Adrenal gland (tissue), 12 donors: ENCODE measurements around the gene PACSIN2. TPM values are rescaled to one million over a fixed set of nuclear protein-coding genes. Genes with fewer than 3 reads are reported as not detected.
A peak's percentile ranks its signal among the peaks of the same experiment; 100 is the strongest.

Source experiments
- DNase-seq, 7 donors: peaks; one replicate each; pipeline ENCODE4 v3.0.0-alpha.2; 2019 to 2020
- H3K27ac ChIP-seq, 5 donors: fragments of 200-600 bp; sonication (generic) in 4 of 5; 1 replicate in 3 of 5; 2 replicates in 2 of 5; pipeline versions ENCODE4 v1.5.1 to v1.8.0; 2016 to 2020; ENCODE audit warnings: mild to moderate bottlenecking in 1 of 5
- H3K27me3 ChIP-seq: fragments of 200-600 bp; 2 replicates; pipeline ENCODE4 v1.8.0; 2021
- H3K36me3 ChIP-seq, 2 donors: fragments of 200-600 bp; replicated peaks in 1 of 2; 1 replicate in 1 of 2; 2 replicates in 1 of 2; pipeline versions ENCODE4 v1.5.1 to v1.8.0; 2018 to 2022
- H3K4me1 ChIP-seq, 2 donors: fragments of 200-600 bp; replicated peaks in 1 of 2; 1 replicate in 1 of 2; 2 replicates in 1 of 2; pipeline versions ENCODE4 v1.5.1 to v1.8.0; 2018 to 2021
- H3K4me3 ChIP-seq, 4 donors: fragments of 200-600 bp; sonication (generic) in 3 of 4; one replicate each; pipeline ENCODE4 v1.5.1; 2016 to 2018
- H3K9me3 ChIP-seq, 3 donors: fragments of 200-600 bp; sonication (generic) in 1 of 3; replicated peaks in 1 of 3; 1 replicate in 2 of 3; 2 replicates in 1 of 3; pipeline versions ENCODE4 v1.5.1 to v1.8.0; 2016 to 2021
- POLR2A ChIP-seq, 2 donors: fragments of 450-650 bp; IDR thresholded peaks; one replicate each; pipeline ENCODE4 v1.6.1; 2017; ENCODE audit warnings: antibody characterized with exemption in 2 of 2, mild to moderate bottlenecking in 2 of 2, moderate library complexity in 1 of 2
- WGBS, 4 donors: extraction: QIAGEN DNeasy Blood & Tissue Kit in 2 of 4; methylation state at CpG; one replicate each; pipeline versions ENCODE4 v1.1.5 to v1.1.7; 2013 to 2017; 5-methylcytosine and 5-hydroxymethylcytosine counted together
- intact Hi-C, 2 donors: fragments of 100-400 bp; cut with DNase I; formaldehyde crosslinking; loops; one replicate each; pipeline versions ENCODE4 v1.14.1 to v1.15.0; 2022 to 2023
- polyA plus RNA-seq, 3 donors: library from polyadenylated mRNA; stranded (reverse); fragments of 200-250 nt in 2 of 3; fragments of 350-450 nt in 1 of 3; fragmentation: Illumina TruSeq in 1 of 3; extraction: RNeasy Lipid Tissue Mini Kit (QIAGEN cat#74804) in 1 of 3; gene quantifications; one replicate each; pipeline ENCODE4 v1.2.3, GENCODE V29; 2013 to 2014
- total RNA-seq, 9 donors: library from RNA; depleted of rRNA in 4 of 9; stranded (reverse); fragments of >200 nt in 4 of 9; fragments of 120-200 nt in 1 of 9; fragmentation: NEBNext Ultra II Directional in 1 of 9; extraction: Animal tissue kit (Norgen Biotek cat#: 25700) in 1 of 9; gene quantifications; one replicate each; pipeline versions ENCODE4 v1.1.0 to v1.2.4, GENCODE V29; 2013 to 2023
- TF ChIP-seq, protein P1 (sequence below), 6 experiments: fragments of 450-650 bp in 4 of 6; fragments of 200-600 bp in 2 of 6; sonication (generic) in 1 of 6; IDR thresholded peaks; 1 replicate in 5 of 6; 2 replicates in 1 of 6; pipeline versions ENCODE4 v1.5.1 to v1.8.0; 2016 to 2021; ENCODE audit warnings: antibody characterized with exemption in 6 of 6, mild to moderate bottlenecking in 2 of 6, moderate library complexity in 1 of 6
- donor health status: healthy with polysubstance abuse.
- donor health status: Bipolar disorder and iron deficiency.
- donor health status: DM: yes; HTN: yes; CAD: no.
- donor health status: DM: no; HTN: no; CAD: no.
- donor health status: DM: no; HTN: no; CAD: no.
- donor health status: DM: yes; HTN: yes; CAD: no.

PACSIN2 gene
- total and polyA plus RNA-seq, 12 donors, result 29.8 to 186 (median 115) TPM

DNA sequence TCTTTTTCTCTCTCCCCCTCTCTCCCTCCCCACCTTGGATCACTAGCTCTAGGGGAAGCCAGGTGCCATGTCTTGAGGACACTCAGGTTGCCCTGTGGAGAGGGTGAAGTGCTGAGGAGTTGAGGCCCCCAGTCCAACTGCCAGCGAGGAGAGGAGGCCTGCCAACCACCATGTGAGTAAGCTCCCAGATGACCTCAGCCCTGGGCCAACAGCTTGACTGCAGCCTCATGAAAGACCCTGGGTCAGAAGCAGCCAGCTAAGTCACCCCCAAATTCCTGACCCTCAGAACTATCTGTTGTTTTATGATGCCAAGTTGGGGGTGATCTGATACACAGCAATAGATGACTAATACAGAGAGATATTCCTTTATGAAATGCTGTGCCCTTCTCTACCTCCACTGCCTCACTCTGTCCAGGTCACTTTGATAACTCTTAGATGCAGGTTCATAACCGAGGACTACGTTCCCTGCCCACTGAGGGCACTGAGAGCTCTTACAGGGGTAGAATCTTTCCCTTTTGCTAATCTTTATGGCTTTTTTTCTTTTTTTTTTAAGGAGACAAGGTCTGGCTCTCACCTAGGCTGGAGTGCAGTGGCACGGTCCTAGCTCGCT, 165.9 kb downstream of the PACSIN2 start:
- Histone ChIP-seq H3K27ac (peak overlapping the region; percentile 33 to 89 (median 67)), H3K27me3 (no peaks in the 10 kb centered on the region), H3K36me3 (peaks cover 0 to 20% of the 10 kb centered on the region in 2 donors), H3K4me1 (peaks cover 43 to 64% of the 10 kb centered on the region in 2 donors), H3K4me3 (no peak overlapping the region), H3K9me3 (no peaks in the 10 kb centered on the region)
- DNase-seq, result peak in 6 of 7 donors; percentile 64 to 79 (median 70)
- WGBS, 4 donors, result 39 to 72% (median 50%) methylated on average over 5 of the region's 5 CpGs
- TF ChIP-seq, protein P1, sequence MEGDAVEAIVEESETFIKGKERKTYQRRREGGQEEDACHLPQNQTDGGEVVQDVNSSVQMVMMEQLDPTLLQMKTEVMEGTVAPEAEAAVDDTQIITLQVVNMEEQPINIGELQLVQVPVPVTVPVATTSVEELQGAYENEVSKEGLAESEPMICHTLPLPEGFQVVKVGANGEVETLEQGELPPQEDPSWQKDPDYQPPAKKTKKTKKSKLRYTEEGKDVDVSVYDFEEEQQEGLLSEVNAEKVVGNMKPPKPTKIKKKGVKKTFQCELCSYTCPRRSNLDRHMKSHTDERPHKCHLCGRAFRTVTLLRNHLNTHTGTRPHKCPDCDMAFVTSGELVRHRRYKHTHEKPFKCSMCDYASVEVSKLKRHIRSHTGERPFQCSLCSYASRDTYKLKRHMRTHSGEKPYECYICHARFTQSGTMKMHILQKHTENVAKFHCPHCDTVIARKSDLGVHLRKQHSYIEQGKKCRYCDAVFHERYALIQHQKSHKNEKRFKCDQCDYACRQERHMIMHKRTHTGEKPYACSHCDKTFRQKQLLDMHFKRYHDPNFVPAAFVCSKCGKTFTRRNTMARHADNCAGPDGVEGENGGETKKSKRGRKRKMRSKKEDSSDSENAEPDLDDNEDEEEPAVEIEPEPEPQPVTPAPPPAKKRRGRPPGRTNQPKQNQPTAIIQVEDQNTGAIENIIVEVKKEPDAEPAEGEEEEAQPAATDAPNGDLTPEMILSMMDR (IDR thresholded peaks at IDR 0.05), result no peak
- no peak for TF ChIP-seq POLR2A (IDR thresholded peaks at IDR 0.05)
- intact Hi-C loops, result no loop called here

DNA sequence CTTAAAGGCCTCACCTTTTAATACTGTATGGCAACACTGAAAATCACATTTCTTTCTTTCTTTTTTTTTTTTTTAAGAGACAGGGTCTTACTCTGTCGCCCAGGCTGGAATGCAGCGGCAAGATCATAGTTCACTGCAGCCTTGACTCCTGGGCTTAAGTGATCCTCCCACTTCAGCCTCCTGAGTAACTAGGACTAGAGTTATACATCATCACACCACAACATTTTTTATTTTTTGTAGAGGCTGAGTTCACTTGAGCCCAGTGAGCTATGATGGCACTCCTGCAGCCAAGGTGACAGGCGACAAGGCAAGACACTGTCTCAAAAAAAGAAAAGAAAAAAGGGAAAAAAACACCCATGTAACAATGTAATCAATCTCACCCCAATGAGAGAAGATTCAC, 167.8 kb downstream of the PACSIN2 start:
- no peaks in the 10 kb centered on the region for H3K9me3 ChIP-seq
- peak in 4 of 7 donors; percentile 30 to 55 (median 42) for DNase-seq
- TF ChIP-seq POLR2A (IDR thresholded peaks at IDR 0.05), result no peak
- TF ChIP-seq, protein P1 (IDR thresholded peaks at IDR 0.05), result no peak
- H3K27me3 ChIP-seq, result no peaks in the 10 kb centered on the region
- peaks cover 54 to 70% of the 10 kb centered on the region in 2 donors for H3K4me1 ChIP-seq
- intact Hi-C loops, result no loop called here
- 39 to 62% (median 54%) methylated on average over 3 of the region's 3 CpGs for WGBS, 4 donors
- H3K36me3 ChIP-seq, result peaks cover 0 to 26% of the 10 kb centered on the region in 2 donors
- H3K4me3 ChIP-seq, result no peak overlapping the region
- peak overlapping the region; percentile 27 to 89 (median 65) for H3K27ac ChIP-seq

DNA sequence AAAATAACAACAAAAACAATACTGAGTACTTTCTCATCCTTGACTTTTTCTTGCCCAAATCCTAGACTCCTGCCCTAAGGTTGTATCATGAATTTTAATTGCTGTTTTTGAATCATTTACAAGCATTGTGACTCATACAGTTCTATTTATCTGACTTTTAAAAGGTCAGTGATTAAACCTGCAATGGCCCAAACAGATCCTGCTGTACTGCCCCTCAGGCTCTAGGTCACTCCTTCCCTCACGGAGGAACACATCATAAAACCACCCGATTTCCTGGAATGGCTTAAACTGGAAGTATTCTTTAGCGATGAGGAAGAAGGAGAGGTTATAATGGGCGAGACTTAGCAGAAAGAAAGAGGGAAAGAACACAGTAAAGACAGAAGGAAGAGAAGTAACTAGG, 170.2 kb downstream of the PACSIN2 start:
- intact Hi-C loops, result no loop called here
- DNase-seq, result peak in 6 of 7 donors; percentile 69 to 89 (median 76)
- peak overlapping the region; percentile 77 to 97 (median 88) for H3K27ac ChIP-seq
- TF ChIP-seq POLR2A (IDR thresholded peaks at IDR 0.05), result peak in 1 of 2 donors; percentile 62
- TF ChIP-seq, protein P1 (IDR thresholded peaks at IDR 0.05), result peak in 1 of 6 experiments; percentile 4
- peaks cover 0 to 49% of the 10 kb centered on the region in 2 donors for H3K36me3 ChIP-seq
- H3K27me3 ChIP-seq, result no peaks in the 10 kb centered on the region
- H3K4me1 ChIP-seq, result peaks cover 52 to 59% of the 10 kb centered on the region in 2 donors
- H3K4me3 ChIP-seq, result peak overlapping the region in 1 of 4 donors; percentile 20
- no peaks in the 10 kb centered on the region for H3K9me3 ChIP-seq
- WGBS, 4 donors, result 18 to 27% (median 21%) methylated on average over 4 of the region's 4 CpGs

DNA sequence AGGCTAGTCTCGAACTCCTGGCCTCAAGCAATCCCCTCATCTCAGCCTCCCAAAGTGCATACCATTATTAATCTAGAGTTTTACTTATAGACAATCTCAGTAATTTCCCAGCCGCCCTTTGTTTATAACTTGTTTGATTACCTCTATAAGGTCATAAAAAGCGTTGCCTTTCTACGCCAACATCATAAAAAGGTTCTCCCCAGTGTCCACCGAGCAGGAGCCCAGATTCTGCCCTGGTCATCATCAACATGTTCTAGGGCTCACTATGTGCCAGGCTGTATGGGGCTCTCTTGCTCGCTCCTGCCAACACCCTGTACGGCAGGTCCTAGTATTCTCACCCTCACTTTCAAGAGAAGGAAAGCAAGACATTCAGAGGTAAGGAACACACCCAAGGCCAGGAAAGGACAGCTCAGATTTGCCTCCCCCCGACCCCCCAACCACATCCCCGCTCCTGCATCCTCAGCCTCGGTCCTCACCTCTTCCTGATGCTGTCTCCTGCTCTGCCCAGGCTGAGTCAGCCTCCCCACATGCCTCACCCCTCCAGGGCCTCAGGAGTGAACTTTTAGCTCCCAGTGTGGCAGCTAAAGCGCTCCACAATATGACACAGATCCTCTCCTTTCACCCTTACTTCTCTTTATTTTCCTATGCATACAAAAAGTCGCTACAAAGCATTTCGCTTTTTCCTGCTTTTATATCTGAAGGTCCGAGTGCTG, 172.1 kb downstream of the PACSIN2 start:
- Histone ChIP-seq H3K9me3 (no peaks in the 10 kb centered on the region), H3K27me3 (no peaks in the 10 kb centered on the region), H3K27ac (peak overlapping the region in 3 of 5 donors; percentile 34 to 89 (median 54)), H3K4me1 (peaks cover 37 to 44% of the 10 kb centered on the region in 2 donors), H3K4me3 (no peak overlapping the region), H3K36me3 (peaks cover 0 to 59% of the 10 kb centered on the region in 2 donors)
- intact Hi-C loops, result no loop called here
- DNase-seq, result peak in 5 of 7 donors; percentile 27 to 57 (median 37)
- 82 to 87% (median 85%) methylated on average over 14 of the region's 14 CpGs for WGBS, 4 donors
- TF ChIP-seq POLR2A (IDR thresholded peaks at IDR 0.05), result no peak
- TF ChIP-seq, protein P1 (IDR thresholded peaks at IDR 0.05), result no peak
